ENCODE data around the gene CDSN. TPM values are rescaled to one million over a fixed set of nuclear protein-coding genes. Genes with fewer than 3 reads are reported as not detected.

CDSN gene
- total and polyA plus RNA-seq, 2 experiments from 2014 or later: 0.07 TPM; not detected in 1

DNA sequence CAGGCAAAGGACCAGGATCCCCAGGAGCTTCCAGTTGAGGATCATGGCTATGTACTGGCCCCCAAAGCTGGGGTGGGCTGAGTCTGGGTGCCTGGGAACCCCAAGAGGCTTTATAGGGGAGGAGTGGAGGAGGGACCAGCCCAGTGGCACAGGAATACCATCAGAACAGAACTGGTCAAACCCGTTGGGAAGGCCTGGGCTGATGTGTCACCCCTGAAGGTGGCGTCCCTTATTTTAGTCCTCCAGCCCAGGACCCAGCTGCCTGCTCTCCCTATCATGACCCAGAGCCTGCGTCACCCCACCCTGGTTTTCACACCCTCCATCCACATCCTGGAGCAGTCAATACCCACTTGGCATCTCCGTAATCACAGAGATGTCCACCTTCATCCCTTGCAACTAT is 18.7 kb upstream of the CDSN start, which contains the start of gene PSORS1C2 (continued):
- TF ChIP-seq CREB1 (CRISPR knock-in tag; IDR thresholded peaks at IDR 0.05; ENCODE audit: low read depth) (no peak), ZNF114 (CRISPR knock-in tag; IDR thresholded peaks at IDR 0.05) (no peak), EZH2phosphoT487 (IDR thresholded peaks at IDR 0.05; ENCODE audit: unreplicated experiment) (no peak)
- TF ChIP-seq, protein P1, sequence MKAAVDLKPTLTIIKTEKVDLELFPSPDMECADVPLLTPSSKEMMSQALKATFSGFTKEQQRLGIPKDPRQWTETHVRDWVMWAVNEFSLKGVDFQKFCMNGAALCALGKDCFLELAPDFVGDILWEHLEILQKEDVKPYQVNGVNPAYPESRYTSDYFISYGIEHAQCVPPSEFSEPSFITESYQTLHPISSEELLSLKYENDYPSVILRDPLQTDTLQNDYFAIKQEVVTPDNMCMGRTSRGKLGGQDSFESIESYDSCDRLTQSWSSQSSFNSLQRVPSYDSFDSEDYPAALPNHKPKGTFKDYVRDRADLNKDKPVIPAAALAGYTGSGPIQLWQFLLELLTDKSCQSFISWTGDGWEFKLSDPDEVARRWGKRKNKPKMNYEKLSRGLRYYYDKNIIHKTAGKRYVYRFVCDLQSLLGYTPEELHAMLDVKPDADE (IDR thresholded peaks at IDR 0.05): no peak

DNA sequence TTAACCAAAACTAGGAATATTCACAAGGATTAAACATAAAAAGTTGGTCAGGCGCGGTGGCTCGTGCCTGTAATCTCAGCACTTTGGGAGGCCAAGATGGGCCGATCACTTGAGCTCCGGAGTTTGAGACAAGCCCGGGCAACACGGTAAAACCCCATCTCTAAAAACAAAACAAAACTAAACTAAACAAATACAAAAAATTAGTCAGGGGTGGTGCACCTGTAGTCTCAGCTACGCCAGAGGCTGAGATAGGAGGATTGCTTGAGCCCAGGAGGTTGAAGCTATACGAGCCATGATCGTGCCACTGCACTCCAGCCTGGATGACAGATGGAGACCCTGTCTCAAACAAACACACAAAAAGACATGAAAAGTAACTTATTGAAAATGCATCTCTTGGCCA is 15.5 kb upstream of the CDSN start:
- Histone ChIP-seq H3K27me3 (ENCODE audit: insufficient read depth) (no peaks in the 10 kb centered on the region), H3K79me2 (replicated peaks; ENCODE audit: insufficient read depth) (no peaks in the 10 kb centered on the region), H3K4me2 (no peak overlapping the region), H4K20me1 (replicated peaks; ENCODE audit: insufficient read depth) (no peaks in the 10 kb centered on the region), H3K36me3 (ENCODE audit: insufficient read depth) (no peaks in the 10 kb centered on the region), H3K9me2 (ENCODE audit: insufficient read depth) (0 out of 2 replicates have a peak, but pooled peaks cover 3% of the 10 kb centered on the region), H3K4me1 (ENCODE audit: insufficient read depth) (0 out of 2 replicates have a peak, but pooled peaks cover 7% of the 10 kb centered on the region), H2AFZ (no peak overlapping the region), H3K4me3 (no peak overlapping the region), H3F3A (replicated peaks; ENCODE audit: low read depth) (no peaks in the 10 kb centered on the region), H3K27ac (ENCODE audit: low read depth) (no peak overlapping the region)
- Mint-ChIP-seq H3K9me3 (peaks cover 8% of the 10 kb centered on the region), H3K27ac (no peak overlapping the region), H3K27me3 (ENCODE audit: insufficient read depth, low read depth, poor library complexity) (peaks cover 12% of the 10 kb centered on the region), H3K4me3 (no peak overlapping the region), H3K36me3 (ENCODE audit: low read depth) (0 out of 3 replicates have a peak, but pooled peaks cover 3% of the 10 kb centered on the region), H3K4me1 (peaks cover 28% of the 10 kb centered on the region)
- TF ChIP-seq, protein P2, sequence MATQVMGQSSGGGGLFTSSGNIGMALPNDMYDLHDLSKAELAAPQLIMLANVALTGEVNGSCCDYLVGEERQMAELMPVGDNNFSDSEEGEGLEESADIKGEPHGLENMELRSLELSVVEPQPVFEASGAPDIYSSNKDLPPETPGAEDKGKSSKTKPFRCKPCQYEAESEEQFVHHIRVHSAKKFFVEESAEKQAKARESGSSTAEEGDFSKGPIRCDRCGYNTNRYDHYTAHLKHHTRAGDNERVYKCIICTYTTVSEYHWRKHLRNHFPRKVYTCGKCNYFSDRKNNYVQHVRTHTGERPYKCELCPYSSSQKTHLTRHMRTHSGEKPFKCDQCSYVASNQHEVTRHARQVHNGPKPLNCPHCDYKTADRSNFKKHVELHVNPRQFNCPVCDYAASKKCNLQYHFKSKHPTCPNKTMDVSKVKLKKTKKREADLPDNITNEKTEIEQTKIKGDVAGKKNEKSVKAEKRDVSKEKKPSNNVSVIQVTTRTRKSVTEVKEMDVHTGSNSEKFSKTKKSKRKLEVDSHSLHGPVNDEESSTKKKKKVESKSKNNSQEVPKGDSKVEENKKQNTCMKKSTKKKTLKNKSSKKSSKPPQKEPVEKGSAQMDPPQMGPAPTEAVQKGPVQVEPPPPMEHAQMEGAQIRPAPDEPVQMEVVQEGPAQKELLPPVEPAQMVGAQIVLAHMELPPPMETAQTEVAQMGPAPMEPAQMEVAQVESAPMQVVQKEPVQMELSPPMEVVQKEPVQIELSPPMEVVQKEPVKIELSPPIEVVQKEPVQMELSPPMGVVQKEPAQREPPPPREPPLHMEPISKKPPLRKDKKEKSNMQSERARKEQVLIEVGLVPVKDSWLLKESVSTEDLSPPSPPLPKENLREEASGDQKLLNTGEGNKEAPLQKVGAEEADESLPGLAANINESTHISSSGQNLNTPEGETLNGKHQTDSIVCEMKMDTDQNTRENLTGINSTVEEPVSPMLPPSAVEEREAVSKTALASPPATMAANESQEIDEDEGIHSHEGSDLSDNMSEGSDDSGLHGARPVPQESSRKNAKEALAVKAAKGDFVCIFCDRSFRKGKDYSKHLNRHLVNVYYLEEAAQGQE (IDR thresholded peaks at IDR 0.05; ENCODE audit: unreplicated experiment): no peak
- TF ChIP-seq ZNF114 (CRISPR knock-in tag; IDR thresholded peaks at IDR 0.05) (no peak), JUNB (IDR thresholded peaks at IDR 0.05; ENCODE audit: unreplicated experiment) (no peak), CREB1 (CRISPR knock-in tag; IDR thresholded peaks at IDR 0.05; ENCODE audit: low read depth) (no peak), EZH2 (IDR thresholded peaks at IDR 0.05; ENCODE audit: low read depth, unreplicated experiment) (no peak), NANOG (IDR thresholded peaks at IDR 0.05; ENCODE audit: borderline replicate concordance) (no peak), STAT1 (IDR thresholded peaks at IDR 0.05; ENCODE audit: unreplicated experiment) (no peak), EZH2phosphoT487 (IDR thresholded peaks at IDR 0.05; ENCODE audit: unreplicated experiment) (no peak)
- TF ChIP-seq, protein P3, sequence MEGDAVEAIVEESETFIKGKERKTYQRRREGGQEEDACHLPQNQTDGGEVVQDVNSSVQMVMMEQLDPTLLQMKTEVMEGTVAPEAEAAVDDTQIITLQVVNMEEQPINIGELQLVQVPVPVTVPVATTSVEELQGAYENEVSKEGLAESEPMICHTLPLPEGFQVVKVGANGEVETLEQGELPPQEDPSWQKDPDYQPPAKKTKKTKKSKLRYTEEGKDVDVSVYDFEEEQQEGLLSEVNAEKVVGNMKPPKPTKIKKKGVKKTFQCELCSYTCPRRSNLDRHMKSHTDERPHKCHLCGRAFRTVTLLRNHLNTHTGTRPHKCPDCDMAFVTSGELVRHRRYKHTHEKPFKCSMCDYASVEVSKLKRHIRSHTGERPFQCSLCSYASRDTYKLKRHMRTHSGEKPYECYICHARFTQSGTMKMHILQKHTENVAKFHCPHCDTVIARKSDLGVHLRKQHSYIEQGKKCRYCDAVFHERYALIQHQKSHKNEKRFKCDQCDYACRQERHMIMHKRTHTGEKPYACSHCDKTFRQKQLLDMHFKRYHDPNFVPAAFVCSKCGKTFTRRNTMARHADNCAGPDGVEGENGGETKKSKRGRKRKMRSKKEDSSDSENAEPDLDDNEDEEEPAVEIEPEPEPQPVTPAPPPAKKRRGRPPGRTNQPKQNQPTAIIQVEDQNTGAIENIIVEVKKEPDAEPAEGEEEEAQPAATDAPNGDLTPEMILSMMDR (conservative IDR thresholded peaks at IDR 0.05; ENCODE audit: low read depth in 2 of 2): no peak
- TF ChIP-seq, protein P1 (IDR thresholded peaks at IDR 0.05): no peak
- TF ChIP-seq, protein P4, sequence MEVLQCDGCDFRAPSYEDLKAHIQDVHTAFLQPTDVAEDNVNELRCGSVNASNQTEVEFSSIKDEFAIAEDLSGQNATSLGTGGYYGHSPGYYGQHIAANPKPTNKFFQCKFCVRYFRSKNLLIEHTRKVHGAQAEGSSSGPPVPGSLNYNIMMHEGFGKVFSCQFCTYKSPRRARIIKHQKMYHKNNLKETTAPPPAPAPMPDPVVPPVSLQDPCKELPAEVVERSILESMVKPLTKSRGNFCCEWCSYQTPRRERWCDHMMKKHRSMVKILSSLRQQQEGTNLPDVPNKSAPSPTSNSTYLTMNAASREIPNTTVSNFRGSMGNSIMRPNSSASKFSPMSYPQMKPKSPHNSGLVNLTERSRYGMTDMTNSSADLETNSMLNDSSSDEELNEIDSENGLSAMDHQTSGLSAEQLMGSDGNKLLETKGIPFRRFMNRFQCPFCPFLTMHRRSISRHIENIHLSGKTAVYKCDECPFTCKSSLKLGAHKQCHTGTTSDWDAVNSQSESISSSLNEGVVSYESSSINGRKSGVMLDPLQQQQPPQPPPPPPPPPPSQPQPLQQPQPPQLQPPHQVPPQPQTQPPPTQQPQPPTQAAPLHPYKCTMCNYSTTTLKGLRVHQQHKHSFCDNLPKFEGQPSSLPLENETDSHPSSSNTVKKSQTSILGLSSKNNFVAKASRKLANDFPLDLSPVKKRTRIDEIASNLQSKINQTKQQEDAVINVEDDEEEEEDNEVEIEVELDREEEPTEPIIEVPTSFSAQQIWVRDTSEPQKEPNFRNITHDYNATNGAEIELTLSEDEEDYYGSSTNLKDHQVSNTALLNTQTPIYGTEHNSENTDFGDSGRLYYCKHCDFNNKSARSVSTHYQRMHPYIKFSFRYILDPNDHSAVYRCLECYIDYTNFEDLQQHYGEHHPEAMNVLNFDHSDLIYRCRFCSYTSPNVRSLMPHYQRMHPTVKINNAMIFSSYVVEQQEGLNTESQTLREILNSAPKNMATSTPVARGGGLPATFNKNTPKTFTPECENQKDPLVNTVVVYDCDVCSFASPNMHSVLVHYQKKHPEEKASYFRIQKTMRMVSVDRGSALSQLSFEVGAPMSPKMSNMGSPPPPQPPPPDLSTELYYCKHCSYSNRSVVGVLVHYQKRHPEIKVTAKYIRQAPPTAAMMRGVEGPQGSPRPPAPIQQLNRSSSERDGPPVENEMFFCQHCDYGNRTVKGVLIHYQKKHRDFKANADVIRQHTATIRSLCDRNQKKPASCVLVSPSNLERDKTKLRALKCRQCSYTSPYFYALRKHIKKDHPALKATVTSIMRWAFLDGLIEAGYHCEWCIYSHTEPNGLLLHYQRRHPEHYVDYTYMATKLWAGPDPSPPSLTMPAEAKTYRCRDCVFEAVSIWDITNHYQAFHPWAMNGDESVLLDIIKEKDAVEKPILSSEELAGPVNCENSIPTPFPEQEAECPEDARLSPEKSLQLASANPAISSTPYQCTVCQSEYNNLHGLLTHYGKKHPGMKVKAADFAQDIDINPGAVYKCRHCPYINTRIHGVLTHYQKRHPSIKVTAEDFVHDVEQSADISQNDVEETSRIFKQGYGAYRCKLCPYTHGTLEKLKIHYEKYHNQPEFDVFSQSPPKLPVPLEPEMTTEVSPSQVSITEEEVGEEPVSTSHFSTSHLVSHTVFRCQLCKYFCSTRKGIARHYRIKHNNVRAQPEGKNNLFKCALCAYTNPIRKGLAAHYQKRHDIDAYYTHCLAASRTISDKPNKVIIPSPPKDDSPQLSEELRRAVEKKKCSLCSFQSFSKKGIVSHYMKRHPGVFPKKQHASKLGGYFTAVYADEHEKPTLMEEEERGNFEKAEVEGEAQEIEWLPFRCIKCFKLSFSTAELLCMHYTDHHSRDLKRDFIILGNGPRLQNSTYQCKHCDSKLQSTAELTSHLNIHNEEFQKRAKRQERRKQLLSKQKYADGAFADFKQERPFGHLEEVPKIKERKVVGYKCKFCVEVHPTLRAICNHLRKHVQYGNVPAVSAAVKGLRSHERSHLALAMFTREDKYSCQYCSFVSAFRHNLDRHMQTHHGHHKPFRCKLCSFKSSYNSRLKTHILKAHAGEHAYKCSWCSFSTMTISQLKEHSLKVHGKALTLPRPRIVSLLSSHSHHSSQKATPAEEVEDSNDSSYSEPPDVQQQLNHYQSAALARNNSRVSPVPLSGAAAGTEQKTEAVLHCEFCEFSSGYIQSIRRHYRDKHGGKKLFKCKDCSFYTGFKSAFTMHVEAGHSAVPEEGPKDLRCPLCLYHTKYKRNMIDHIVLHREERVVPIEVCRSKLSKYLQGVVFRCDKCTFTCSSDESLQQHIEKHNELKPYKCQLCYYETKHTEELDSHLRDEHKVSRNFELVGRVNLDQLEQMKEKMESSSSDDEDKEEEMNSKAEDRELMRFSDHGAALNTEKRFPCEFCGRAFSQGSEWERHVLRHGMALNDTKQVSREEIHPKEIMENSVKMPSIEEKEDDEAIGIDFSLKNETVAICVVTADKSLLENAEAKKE (CRISPR knock-in tag; IDR thresholded peaks at IDR 0.05): no peak
- ATAC-seq: no peak
- no peak for DNase-seq (ENCODE audit: low spot score)
